Spleen (tissue), 11 donors: ENCODE results near the gene MIF. TPM values are rescaled to one million over a fixed set of nuclear protein-coding genes. Genes with fewer than 3 reads are reported as not detected.
"Not testable (repeated sequence)": the region's sequence is repeated elsewhere in the genome, so short reads cannot be mapped to it uniquely, and the experiment has no call there.

Experiments used
- DNase-seq: peaks from one replicate; pipeline ENCODE4 v3.0.0-alpha.2; 2020
- H3K27ac ChIP-seq, 8 donors: fragments of 200-600 bp; sonication (generic) in 7 of 8; 1 replicate in 4 of 8; 2 replicates in 4 of 8; pipeline versions ENCODE4 v1.5.0 to v1.8.0; 2016 to 2021; ENCODE audit warnings: inconsistent platforms in 4 of 8, mild to moderate bottlenecking in 4 of 8, moderate library complexity in 1 of 8
- H3K27me3 ChIP-seq, 7 donors: fragments of 200-600 bp; sonication (generic) in 6 of 7; replicated peaks in 1 of 7; 1 replicate in 4 of 7; 2 replicates in 3 of 7; pipeline versions ENCODE4 v1.5.0 to v1.8.0; 2016 to 2021; ENCODE audit warnings: inconsistent platforms in 3 of 7, mild to moderate bottlenecking in 1 of 7
- H3K36me3 ChIP-seq, 6 donors: fragments of 200-600 bp; sonication (generic) in 5 of 6; 1 replicate in 4 of 6; 2 replicates in 2 of 6; pipeline versions ENCODE4 v1.5.0 to v1.8.0; 2016 to 2021; ENCODE audit warnings: inconsistent platforms in 2 of 6
- H3K4me1 ChIP-seq, 6 donors: fragments of 200-600 bp; sonication (generic) in 5 of 6; 1 replicate in 3 of 6; 2 replicates in 3 of 6; pipeline versions ENCODE4 v1.5.0 to v1.8.0; 2016 to 2021; ENCODE audit warnings: inconsistent platforms in 3 of 6
- H3K4me3 ChIP-seq, 8 donors: fragments of 200-600 bp; sonication (generic) in 7 of 8; 1 replicate in 4 of 8; 2 replicates in 4 of 8; pipeline versions ENCODE4 v1.5.0 to v1.8.0; 2016 to 2021; ENCODE audit warnings: inconsistent platforms in 4 of 8, mild to moderate bottlenecking in 4 of 8, moderate library complexity in 2 of 8
- H3K9me3 ChIP-seq, 8 donors: fragments of 200-600 bp; sonication (generic) in 7 of 8; 1 replicate in 4 of 8; 2 replicates in 4 of 8; pipeline versions ENCODE4 v1.5.0 to v1.8.0; 2016 to 2021; ENCODE audit warnings: inconsistent platforms in 4 of 8
- CTCF ChIP-seq, 11 experiments: fragments of 200-600 bp in 7 of 11; fragments of 450-650 bp in 4 of 11; sonication (generic) in 4 of 11; IDR thresholded peaks in 8 of 11; conservative IDR thresholded peaks in 3 of 11; 1 replicate in 7 of 11; 2 replicates in 4 of 11; pipeline versions ENCODE4 v1.4.0 to v1.8.0; 2016 to 2021; ENCODE audit warnings: antibody characterized with exemption in 11 of 11, inconsistent platforms in 4 of 11, mild to moderate bottlenecking in 1 of 11
- POLR2A ChIP-seq, 3 donors: fragments of 450-650 bp; IDR thresholded peaks; one replicate each; pipeline ENCODE4 v1.5.1; 2017; ENCODE audit warnings: antibody characterized with exemption in 3 of 3, mild to moderate bottlenecking in 1 of 3
- POLR2AphosphoS5 ChIP-seq, 3 donors: sonication (generic); formaldehyde crosslinking; IDR thresholded peaks; one replicate each; pipeline ENCODE4 v1.5.1; 2017; ENCODE audit warnings: antibody characterized with exemption in 3 of 3
- WGBS, 5 donors: extraction: QIAGEN DNeasy Blood & Tissue Kit in 3 of 5; methylation state at CpG; one replicate each; pipeline versions ENCODE4 v1.1.5 to v1.1.7; 2013 to 2018; 5-methylcytosine and 5-hydroxymethylcytosine counted together
- intact Hi-C: fragments of 100-400 bp; cut with DNase I; formaldehyde crosslinking; loops from one replicate; pipeline ENCODE4 v1.15.0; 2023; ENCODE audit warnings: low total_unique reads
- polyA plus RNA-seq, 3 donors: library from polyadenylated mRNA; stranded (reverse); fragments of 200-250 nt; gene quantifications; one replicate each; pipeline ENCODE4 v1.2.1, GENCODE V29; 2013
- total RNA-seq, 7 donors: library from RNA; depleted of rRNA in 3 of 7; stranded (reverse); fragments of >200 nt in 3 of 7; fragmentation: NEBNext Ultra II Directional in 4 of 7; extraction: Animal tissue kit (Norgen Biotek cat#: 25700) in 4 of 7; gene quantifications; one replicate each; pipeline versions ENCODE4 v1.1.0 to v1.2.1, GENCODE V29; 2016 to 2021
- donor health status: healthy with polysubstance abuse.
- donor health status: DM: no; HTN: no; CAD: no; lungs with moderate emphysema.
- donor health status: DM: no; HTN: no; CAD: no.
- donor health status: Bipolar disorder and iron deficiency.
- donor health status: healthy.
- donor health status: DM: no; HTN: no; CAD: no.
- donor health status: DM: yes; HTN: yes; CAD: no.

The MIF gene
- total and polyA plus RNA-seq, 10 donors, result 168 to 580 (median 219) TPM

DNA sequence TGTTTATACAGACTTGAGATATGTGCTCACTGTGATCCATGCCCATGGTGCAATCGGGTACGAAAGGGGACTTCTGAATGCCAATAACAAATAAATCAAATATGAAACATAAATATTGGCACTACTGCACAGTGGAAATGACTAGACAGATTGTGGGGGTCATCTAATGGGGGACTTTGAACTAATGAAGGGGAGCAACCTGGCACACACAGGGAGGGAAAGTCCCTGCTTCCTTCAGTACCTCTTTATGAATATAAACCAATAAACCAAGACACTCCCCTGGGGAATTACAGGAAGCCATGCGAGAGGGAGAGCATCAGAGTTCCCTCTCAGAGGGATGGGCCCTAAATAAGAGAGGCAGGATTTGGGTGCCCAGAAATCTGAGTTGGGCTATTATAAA lies 21.1 kb downstream of the MIF start:
- intact Hi-C loops, result no loop called here
- WGBS, 5 donors, result 81 to 92% (median 85%) methylated on average over 3 of the region's 3 CpGs

GRCh38 chr22:23920267-23920611 lies 26.1 kb downstream of the MIF start:
- H3K36me3 ChIP-seq, result peaks cover 0 to 89% (median 9%) of the 10 kb centered on the region in 6 donors
- H3K4me1 ChIP-seq, result peaks cover 0 to 19% (median 2%) of the 10 kb centered on the region in 6 donors
- WGBS, 5 donors, result 73 to 94% (median 87%) methylated on average over 1 of the region's 1 CpG
- peaks cover 0 to 15% (median 10%) of the 10 kb centered on the region in 8 donors for H3K9me3 ChIP-seq
- DNase-seq, H3K27me3 ChIP-seq, intact Hi-C loops, H3K4me3 ChIP-seq: not testable (repeated sequence)
- peak overlapping the region in 5 of 8 donors; percentile 43 to 62 (median 47) for H3K27ac ChIP-seq

More for the DNA sequence above, 21.1 kb downstream of the MIF start:
- Histone ChIP-seq H3K27ac (peak overlapping the region in 2 of 8 donors; percentile 94 to 95), H3K4me3 (no peak overlapping the region), H3K9me3 (no peaks in the 10 kb centered on the region), H3K36me3 (peaks cover 0 to 42% (median 0%) of the 10 kb centered on the region in 6 donors), H3K27me3 (no peaks in the 10 kb centered on the region), H3K4me1 (peaks cover 0 to 25% (median 19%) of the 10 kb centered on the region in 6 donors)
- no peak for DNase-seq
- TF ChIP-seq POLR2AphosphoS5 (IDR thresholded peaks at IDR 0.05) (no peak), POLR2A (IDR thresholded peaks at IDR 0.05) (no peak), CTCF (IDR thresholded peaks at IDR 0.05 in 8 of 11, conservative IDR thresholded peaks at IDR 0.05 in 3 of 11) (no peak)

DNA sequence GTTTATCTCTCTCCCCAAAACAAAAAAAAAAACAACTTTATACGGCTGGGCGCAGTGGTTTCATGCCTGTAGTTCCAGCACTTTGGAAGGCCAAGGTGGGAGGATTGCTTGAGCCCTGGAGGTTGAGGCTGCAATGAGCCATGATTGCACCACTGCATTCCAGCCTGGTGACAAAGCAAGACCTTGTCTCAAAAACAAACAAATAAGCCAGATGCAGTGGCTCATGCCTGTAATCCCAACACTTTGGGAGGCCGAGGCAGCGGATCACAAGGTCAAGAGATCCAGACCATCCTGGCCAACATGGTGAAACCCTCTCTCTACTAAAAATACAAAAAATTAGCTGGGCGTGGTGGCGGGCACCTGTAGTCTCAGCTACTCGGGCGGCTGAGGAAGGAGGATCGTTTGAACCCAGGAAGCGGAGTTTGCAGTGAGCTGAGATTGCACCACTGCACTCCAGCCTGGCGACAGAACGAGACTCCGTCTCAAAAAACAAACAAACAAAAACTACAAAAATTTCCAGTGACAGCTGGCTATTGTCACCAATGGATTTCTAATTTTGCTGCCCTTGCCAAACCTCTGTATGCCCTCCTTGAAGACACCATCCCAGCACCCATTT lies 27.5 kb downstream of the MIF start:
- H3K27me3 ChIP-seq, H3K4me3 ChIP-seq, DNase-seq, intact Hi-C loops: not testable (repeated sequence)
- 86 to 92% (median 89%) methylated on average over 13 of the region's 13 CpGs for WGBS, 5 donors
- peak overlapping the region in 1 of 8 donors; percentile 23 for H3K27ac ChIP-seq
- H3K36me3 ChIP-seq, result peaks cover 0 to 97% (median 15%) of the 10 kb centered on the region in 6 donors
- H3K9me3 ChIP-seq, result peaks cover 0 to 27% (median 20%) of the 10 kb centered on the region in 8 donors
- peaks cover 0 to 15% (median 0%) of the 10 kb centered on the region in 6 donors for H3K4me1 ChIP-seq

GRCh38 chr22:23922921-23923320 lies 28.7 kb downstream of the MIF start:
- Histone ChIP-seq H3K36me3 (peaks cover 0 to 98% (median 15%) of the 10 kb centered on the region in 6 donors), H3K27ac (peak overlapping the region in 1 of 8 donors; percentile 11), H3K4me3 (no peak overlapping the region), H3K4me1 (peaks cover 0 to 15% (median 0%) of the 10 kb centered on the region in 6 donors), H3K27me3 (no peaks in the 10 kb centered on the region), H3K9me3 (peaks cover 0 to 27% (median 20%) of the 10 kb centered on the region in 8 donors)
- intact Hi-C loops, result no loop called here
- WGBS, 5 donors, result 18 to 48% (median 36%) methylated on average over 2 of the region's 2 CpGs
- no peak for DNase-seq
- TF ChIP-seq POLR2A (IDR thresholded peaks at IDR 0.05), result no peak
- TF ChIP-seq POLR2AphosphoS5 (IDR thresholded peaks at IDR 0.05), result no peak
- no peak for TF ChIP-seq CTCF (IDR thresholded peaks at IDR 0.05 in 8 of 11, conservative IDR thresholded peaks at IDR 0.05 in 3 of 11)

- Histone ChIP-seq H3K36me3 (peaks cover 0 to 98% (median 15%) of the 10 kb centered on the region in 6 donors), H3K27me3 (no peaks in the 10 kb centered on the region), H3K4me3 (no peak overlapping the region), H3K9me3 (peaks cover 0 to 30% (median 21%) of the 10 kb centered on the region in 8 donors), H3K4me1 (peaks cover 0 to 15% (median 0%) of the 10 kb centered on the region in 6 donors), H3K27ac (no peak overlapping the region)
- TF ChIP-seq POLR2AphosphoS5 (IDR thresholded peaks at IDR 0.05), result no peak
- TF ChIP-seq POLR2A (IDR thresholded peaks at IDR 0.05), result no peak
- TF ChIP-seq CTCF (IDR thresholded peaks at IDR 0.05 in 8 of 11, conservative IDR thresholded peaks at IDR 0.05 in 3 of 11), result no peak
- intact Hi-C loops, result no loop called here
- 80 to 94% (median 91%) methylated on average over 6 of the region's 6 CpGs for WGBS, 5 donors
- no peak for DNase-seq
Measured at GRCh38 chr22:23925020-23925606, 30.9 kb downstream of the MIF start.
